Naive B cell (primary cell): ENCODE results near the gene OVOL2. TPM values are rescaled to one million over a fixed set of nuclear protein-coding genes. Genes with fewer than 3 reads are reported as not detected.

Experiments used
- ATAC-seq, 2 donors: fragments of 150-1000 bp; cut with Tn5 transposase; 2 replicates each; pipeline ENCODE4 v1.10.0; 2021; ENCODE audit warnings: low read depth in 2 of 2, mild to moderate bottlenecking in 2 of 2, moderate library complexity in 2 of 2
- DNase-seq: peaks from one replicate; pipeline ENCODE4 v3.0.0; 2022
- H3K27ac Mint-ChIP-seq, 6 donors: one replicate each; pipeline ENCODE4 v1.8.0; 2020 to 2022; ENCODE audit warnings: mild to moderate bottlenecking in 6 of 6, mixed read lengths in 6 of 6, moderate library complexity in 5 of 6, inconsistent platforms in 2 of 6
- H3K27me3 Mint-ChIP-seq, 3 donors: one replicate each; pipeline ENCODE4 v1.8.0; 2021 to 2022; ENCODE audit warnings: mixed read lengths in 3 of 3, mild to moderate bottlenecking in 1 of 3
- H3K36me3 Mint-ChIP-seq, 2 donors: one replicate each; pipeline ENCODE4 v1.8.0; 2020 to 2022; ENCODE audit warnings: mixed read lengths in 2 of 2, inconsistent platforms in 1 of 2, mild to moderate bottlenecking in 1 of 2
- H3K4me1 Mint-ChIP-seq, 3 donors: one replicate each; pipeline ENCODE4 v1.8.0; 2020 to 2022; ENCODE audit warnings: mixed read lengths in 3 of 3, inconsistent platforms in 1 of 3, mild to moderate bottlenecking in 1 of 3, moderate library complexity in 1 of 3
- H3K4me3 Mint-ChIP-seq, 8 donors: one replicate each; pipeline ENCODE4 v1.8.0; 2020 to 2022; ENCODE audit warnings: mild to moderate bottlenecking in 8 of 8, mixed read lengths in 8 of 8, moderate library complexity in 8 of 8, inconsistent platforms in 2 of 8
- H3K9me3 Mint-ChIP-seq, 7 donors: one replicate each; pipeline ENCODE4 v1.8.0; 2020 to 2022; ENCODE audit warnings: mixed read lengths in 7 of 7, mild to moderate bottlenecking in 5 of 7, inconsistent platforms in 2 of 7, moderate library complexity in 1 of 7
- polyA plus RNA-seq, 6 donors: library from polyadenylated mRNA; unstranded; fragments of 300-500 nt; fragmentation: Illumina TruSeq; gene quantifications; one replicate each; pipeline ENCODE4 v1.2.3, GENCODE V29; 2021; ENCODE audit warnings: low read depth in 6 of 6

The OVOL2 gene
- polyA plus RNA-seq, 6 donors from 2014 or later: not detected

DNA sequence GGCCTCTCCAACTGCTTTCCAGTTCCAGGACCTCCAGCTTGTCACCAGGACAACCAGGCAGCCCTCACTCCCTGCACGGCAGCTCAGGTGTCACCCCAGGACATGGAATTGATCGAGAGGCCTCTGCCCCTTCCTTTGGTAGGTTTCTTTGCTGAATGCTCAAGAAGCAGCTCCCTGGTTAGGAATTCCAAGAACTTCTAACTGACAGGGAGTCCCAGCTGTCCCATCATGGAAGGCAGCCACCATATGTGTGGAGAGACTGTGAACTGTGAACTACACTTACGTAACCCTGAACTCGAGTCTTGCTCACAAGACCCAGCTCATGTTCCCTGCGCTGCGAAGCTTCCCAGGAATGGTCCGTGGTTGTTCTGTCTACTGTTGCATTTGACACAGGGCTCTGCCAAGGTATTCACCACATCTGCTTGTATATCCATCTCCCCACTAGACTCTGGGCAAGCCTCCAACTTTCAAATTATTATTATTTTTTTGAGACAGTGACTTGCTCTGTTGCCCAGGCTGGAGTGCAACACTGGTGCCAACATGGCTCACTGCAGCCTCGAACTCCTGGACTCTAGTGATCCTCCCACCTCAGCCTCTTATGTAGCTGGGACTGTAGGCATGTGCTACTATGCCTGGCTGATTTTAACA, 53.2 kb downstream of the OVOL2 start:
- Mint-ChIP-seq H3K27me3 (no peaks in the 10 kb centered on the region), H3K4me1 (peaks cover 24 to 46% (median 30%) of the 10 kb centered on the region in 3 donors), H3K9me3 (no peaks in the 10 kb centered on the region), H3K4me3 (peak overlapping the region; percentile 58 to 91 (median 78)), H3K36me3 (no peaks in the 10 kb centered on the region), H3K27ac (peak overlapping the region; percentile 89 to 99 (median 94))
- DNase-seq (no peak), ATAC-seq (no peak)

DNA sequence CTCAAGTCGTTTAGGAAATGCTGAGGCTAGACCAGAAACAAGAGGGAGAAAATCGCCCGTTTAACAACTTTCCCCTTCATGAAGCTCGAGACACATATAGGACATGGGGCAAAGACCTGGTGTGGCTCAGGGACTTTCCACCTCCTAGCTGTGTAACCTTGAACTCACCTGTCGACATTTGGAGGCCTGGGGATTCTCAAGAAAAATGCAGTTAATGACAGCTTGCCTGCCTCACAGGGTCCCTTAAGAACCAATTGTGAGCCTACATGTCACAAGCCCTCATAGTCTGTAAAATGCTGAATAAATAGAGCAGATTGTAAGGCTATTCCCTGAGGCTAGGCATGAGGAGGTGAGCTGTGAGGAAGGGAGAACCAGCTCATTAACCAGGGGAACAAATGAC, 53.8 kb downstream of the OVOL2 start:
- Mint-ChIP-seq H3K36me3 (no peaks in the 10 kb centered on the region), H3K27me3 (no peaks in the 10 kb centered on the region), H3K4me1 (peaks cover 24 to 46% (median 30%) of the 10 kb centered on the region in 3 donors), H3K4me3 (peak overlapping the region; percentile 58 to 91 (median 78)), H3K27ac (peak overlapping the region; percentile 89 to 97 (median 94)), H3K9me3 (no peaks in the 10 kb centered on the region)
- DNase-seq (peak; percentile 39), ATAC-seq (peak; percentile 71 to 76)

DNA sequence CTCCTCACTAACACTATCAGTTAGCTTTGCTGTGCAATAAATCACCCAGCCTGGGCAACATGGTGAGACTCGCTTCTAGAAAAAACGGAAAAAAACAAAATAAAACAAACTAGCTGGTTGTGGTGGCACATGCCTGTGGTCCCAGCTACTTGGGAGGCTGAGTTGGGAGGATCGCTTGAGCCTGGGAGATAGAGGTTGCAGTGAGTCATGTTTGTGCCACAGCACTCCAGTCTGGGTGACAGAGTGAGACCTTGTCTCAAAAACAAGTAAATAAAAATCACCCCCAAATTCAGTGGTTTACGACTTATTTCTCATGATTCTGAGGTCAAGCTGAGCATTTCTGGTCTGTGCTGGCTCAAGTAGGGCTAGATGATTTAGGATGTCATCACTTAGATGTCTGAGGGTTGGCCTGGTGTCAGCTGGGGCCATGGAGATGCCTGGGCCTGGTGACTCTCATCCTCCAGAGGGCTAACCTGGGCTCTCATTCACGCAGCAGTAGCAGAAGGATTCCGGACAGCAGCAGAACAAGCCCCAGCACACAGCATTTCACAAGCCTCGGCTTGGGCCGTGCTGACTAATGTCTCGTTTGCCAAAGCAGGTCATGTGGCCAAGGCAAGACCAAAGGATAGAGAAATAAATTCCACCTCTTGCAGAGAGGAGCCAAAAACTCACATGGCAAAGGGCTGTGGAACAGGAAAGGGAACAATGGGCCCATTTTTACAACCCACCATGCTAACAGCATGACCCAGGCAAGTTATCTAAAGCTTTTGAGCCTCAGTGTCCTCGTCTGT, 56.4 kb downstream of the OVOL2 start:
- Mint-ChIP-seq H3K4me1 (peaks cover 28 to 68% (median 46%) of the 10 kb centered on the region in 3 donors), H3K4me3 (no peak overlapping the region), H3K27me3 (no peaks in the 10 kb centered on the region), H3K9me3 (no peaks in the 10 kb centered on the region), H3K36me3 (no peaks in the 10 kb centered on the region), H3K27ac (peak overlapping the region in 3 of 6 donors; percentile 12 to 42 (median 22))
- ATAC-seq (no peak), DNase-seq (no peak)

DNA sequence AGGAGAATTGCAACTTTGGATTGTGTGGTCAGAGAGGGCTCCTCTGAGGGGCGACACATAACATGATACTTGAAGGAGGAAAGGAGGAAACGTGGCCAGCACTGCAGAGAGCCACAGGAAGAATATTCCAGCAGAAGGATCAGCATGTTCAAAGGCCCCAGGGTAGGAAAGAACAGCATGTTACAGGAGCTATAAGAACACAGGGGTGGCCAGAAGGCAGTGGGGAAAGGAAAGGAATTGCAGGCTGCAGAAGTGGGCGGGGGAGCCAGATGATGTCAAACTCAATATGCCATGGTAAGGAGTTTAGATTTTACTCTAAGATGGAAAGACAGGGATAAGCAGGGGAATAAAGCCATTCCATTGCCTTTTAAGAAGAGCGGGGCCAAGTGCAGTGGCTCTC, 58.1 kb downstream of the OVOL2 start:
- Mint-ChIP-seq H3K27ac (peak overlapping the region in 2 of 6 donors; percentile 40 to 43), H3K4me3 (peak overlapping the region in 1 of 8 donors; percentile 5), H3K27me3 (no peaks in the 10 kb centered on the region), H3K4me1 (peaks cover 21 to 61% (median 37%) of the 10 kb centered on the region in 3 donors), H3K36me3 (no peaks in the 10 kb centered on the region), H3K9me3 (no peaks in the 10 kb centered on the region)
- no peak for DNase-seq
- no peak for ATAC-seq

DNA sequence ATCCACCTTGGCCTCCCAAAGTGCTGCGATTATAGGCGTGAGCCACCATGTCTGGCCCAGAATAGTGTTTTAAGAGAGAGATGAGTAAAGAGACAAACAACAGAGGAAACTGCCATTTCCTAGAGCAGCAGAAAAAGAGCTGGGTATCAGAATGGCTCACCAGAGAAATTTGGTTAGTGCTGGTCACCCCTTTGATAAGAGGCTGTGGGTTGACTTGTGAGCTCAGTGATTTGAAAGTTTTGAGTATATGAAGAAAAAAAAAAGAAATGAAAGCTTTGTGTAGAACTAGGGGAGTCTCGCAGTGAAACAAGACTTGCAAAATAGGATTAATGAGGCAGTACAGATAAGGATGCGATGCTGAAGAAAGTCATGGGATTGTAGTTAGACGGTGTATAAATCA, 59.3 kb downstream of the OVOL2 start:
- Mint-ChIP-seq H3K27ac (peak overlapping the region in 3 of 6 donors; percentile 3 to 64 (median 27)), H3K4me1 (peaks cover 14 to 50% (median 28%) of the 10 kb centered on the region in 3 donors), H3K27me3 (no peaks in the 10 kb centered on the region), H3K4me3 (no peak overlapping the region), H3K9me3 (no peaks in the 10 kb centered on the region), H3K36me3 (no peaks in the 10 kb centered on the region)
- DNase-seq (no peak), ATAC-seq (no peak)

DNA sequence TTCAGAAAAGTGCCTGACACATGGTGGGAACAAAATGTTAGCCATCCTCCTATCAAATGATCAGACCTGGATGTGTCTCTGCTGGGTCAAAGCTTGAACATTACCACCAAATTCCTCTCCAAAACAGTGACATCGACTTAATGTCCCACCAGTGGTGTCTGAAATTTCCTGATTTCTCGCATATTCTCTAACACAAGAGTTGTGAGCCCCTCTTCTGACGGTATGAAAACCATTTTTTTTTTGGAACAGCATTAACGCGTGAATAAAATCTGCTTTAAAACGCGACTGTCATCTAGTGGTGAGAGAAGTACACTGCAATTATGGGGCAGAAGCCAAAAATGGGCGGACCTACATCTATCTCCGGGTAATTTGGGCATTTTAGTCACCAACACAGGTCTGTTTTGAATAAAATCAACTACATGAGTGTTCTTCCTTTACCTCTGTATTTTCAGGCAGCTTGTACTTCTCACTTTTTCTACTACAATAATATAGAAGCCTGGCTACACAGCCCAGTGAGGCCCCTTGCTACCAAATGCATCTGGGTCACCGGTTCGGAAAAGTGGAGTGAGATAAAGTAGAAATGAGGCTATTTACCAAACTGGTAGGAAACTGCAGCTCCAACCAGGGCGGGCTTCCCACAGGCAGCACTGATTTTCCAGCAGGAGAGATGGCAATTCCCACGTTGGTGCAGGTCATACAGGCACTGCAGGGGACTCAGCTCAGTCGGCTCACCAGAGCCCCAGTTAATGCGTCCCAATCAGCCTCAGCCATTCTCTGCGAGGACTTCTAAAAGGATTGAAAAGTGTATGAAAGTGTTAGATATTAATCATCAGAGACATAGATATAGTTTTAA, 61.5 kb downstream of the OVOL2 start:
- Mint-ChIP-seq H3K36me3 (no peaks in the 10 kb centered on the region), H3K9me3 (no peaks in the 10 kb centered on the region), H3K4me3 (peak overlapping the region in 3 of 8 donors; percentile 3 to 26 (median 20)), H3K27ac (peak overlapping the region in 1 of 6 donors; percentile 22), H3K27me3 (no peaks in the 10 kb centered on the region), H3K4me1 (peaks cover 14 to 35% (median 23%) of the 10 kb centered on the region in 3 donors)
- ATAC-seq (peak; percentile 73 to 81), DNase-seq (peak; percentile 54)

DNA sequence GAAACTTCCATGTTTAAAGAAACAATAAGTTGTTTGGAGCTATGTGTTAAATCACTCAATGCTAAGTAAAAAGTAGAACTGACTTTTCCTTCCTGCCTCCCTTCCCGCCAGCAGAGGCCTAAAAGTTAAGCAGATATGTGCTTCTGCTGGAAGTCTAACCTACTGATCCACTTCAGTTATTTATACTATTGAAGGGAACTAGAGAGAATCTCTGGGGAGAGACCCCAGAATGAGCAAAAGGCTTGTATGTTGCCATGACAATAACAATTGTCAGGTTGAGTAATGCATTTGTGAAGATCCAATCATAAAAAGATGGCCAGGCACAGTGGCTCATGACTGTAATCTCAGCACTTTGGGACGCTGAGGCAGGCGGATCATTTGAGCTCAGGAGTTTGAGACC, 64.2 kb downstream of the OVOL2 start:
- H3K27me3 Mint-ChIP-seq: no peaks in the 10 kb centered on the region
- H3K27ac Mint-ChIP-seq: no peak overlapping the region
- peaks cover 0 to 4% of the 10 kb centered on the region in 2 donors for H3K36me3 Mint-ChIP-seq

DNA sequence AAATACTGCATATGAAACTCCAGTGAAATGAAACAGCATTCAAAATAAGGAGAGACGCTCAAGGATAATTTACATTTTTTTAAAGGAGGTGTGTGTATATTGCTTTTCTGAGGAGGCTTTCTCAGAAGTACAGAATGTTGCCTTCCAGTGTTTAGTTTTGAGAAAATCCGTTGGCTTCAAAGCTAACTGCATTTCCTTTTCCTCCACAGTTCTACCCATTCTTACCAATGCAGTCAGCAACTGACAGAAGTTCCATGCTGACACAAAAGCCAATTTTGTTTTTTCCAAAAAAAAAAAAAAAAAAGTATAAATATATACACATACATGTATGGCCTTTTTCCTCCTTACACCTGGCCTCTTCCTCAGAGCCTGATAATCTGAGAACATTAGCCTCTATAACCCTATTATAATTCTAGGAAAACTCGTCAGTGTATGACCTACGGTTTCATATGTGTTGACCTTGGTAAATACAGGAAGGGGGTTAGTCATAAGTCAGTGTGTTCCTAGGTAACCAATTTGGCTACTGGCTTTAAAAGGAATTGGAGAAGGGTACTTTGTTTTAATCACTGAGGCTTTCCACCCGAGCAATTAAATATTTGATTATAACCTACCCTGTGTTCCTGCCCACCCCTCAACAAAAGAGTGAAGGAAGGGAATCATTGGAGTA, 64.7 kb downstream of the OVOL2 start:
- no peak overlapping the region for H3K4me3 Mint-ChIP-seq
- ATAC-seq (no peak), DNase-seq (no peak)
- peaks cover 0 to 4% of the 10 kb centered on the region in 2 donors for H3K36me3 Mint-ChIP-seq
- no peaks in the 10 kb centered on the region for H3K9me3 Mint-ChIP-seq
- peaks cover 10 to 23% (median 15%) of the 10 kb centered on the region in 3 donors for H3K4me1 Mint-ChIP-seq
- H3K27me3 Mint-ChIP-seq: no peaks in the 10 kb centered on the region
- peak overlapping the region in 1 of 6 donors; percentile 54 for H3K27ac Mint-ChIP-seq

More for the DNA sequence above, 64.2 kb downstream of the OVOL2 start:
- DNase-seq: no peak
- H3K9me3 Mint-ChIP-seq: no peaks in the 10 kb centered on the region
- peaks cover 10 to 28% (median 21%) of the 10 kb centered on the region in 3 donors for H3K4me1 Mint-ChIP-seq
- H3K4me3 Mint-ChIP-seq: no peak overlapping the region
- ATAC-seq: no peak

DNA sequence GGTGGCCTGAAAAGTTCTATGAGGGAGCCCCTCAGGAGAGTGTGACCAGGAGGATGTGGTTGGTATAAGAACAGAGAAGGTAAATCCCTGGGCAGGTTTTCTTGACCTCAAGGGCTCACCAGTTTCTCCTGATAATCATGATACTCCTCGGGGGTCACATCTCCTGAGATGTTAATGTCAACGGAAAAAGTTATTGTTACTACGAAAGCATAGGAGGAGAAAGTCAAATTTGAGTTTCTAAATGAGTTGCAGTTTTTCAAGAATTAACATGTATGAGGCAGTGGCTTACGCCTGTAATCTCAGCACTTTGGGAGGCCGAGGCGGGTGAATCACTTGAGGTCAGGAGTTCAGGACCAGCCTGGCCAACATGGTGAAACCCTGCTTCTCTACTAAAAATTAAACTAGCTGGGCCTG, 65.5 kb downstream of the OVOL2 start:
- no peak overlapping the region for H3K4me3 Mint-ChIP-seq
- DNase-seq (no peak), ATAC-seq (no peak)
- H3K36me3 Mint-ChIP-seq: peaks cover 0 to 8% of the 10 kb centered on the region in 2 donors
- H3K4me1 Mint-ChIP-seq: peaks cover 6 to 18% (median 14%) of the 10 kb centered on the region in 3 donors
- no peaks in the 10 kb centered on the region for H3K9me3 Mint-ChIP-seq
- peak overlapping the region in 1 of 6 donors; percentile 94 for H3K27ac Mint-ChIP-seq
- H3K27me3 Mint-ChIP-seq: no peaks in the 10 kb centered on the region

DNA sequence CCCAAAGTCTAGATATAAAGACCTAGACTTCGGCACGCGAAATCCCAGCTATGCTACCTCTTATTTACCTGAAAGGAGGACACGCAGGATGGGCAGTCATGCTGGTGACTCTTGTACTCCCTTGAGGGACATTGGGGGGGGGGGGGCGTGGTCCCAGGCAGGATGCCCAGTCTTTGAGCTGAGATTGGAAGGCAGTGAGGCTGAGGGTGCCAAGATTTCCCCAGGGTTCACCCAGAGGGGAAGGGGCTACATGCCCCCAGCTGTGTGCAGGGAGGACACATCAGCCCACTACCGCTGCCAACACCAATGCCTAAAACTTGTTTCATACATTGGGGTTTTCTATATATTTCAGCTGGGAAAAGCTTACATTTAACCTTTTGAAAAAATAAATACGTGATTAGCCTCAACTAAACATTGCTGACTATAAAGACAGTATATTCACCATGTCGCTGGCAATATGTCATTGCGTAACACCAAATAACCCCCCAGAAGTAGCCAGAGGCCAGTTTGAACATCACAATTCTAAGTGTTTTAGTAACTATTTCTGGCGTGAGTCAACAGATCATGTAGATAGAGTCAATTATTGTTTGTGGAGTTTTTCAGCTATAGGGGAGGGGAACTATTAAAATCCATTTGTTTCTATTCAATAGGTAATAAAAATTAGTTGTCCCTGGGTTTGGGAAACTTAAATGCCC, 67.3 kb downstream of the OVOL2 start:
- Mint-ChIP-seq H3K4me1 (peaks cover 0 to 5% (median 3%) of the 10 kb centered on the region in 3 donors), H3K36me3 (peaks cover 0 to 8% of the 10 kb centered on the region in 2 donors), H3K27me3 (no peaks in the 10 kb centered on the region), H3K9me3 (no peaks in the 10 kb centered on the region), H3K4me3 (no peak overlapping the region), H3K27ac (peak overlapping the region in 1 of 6 donors; percentile 30)
- no peak for DNase-seq
- no peak for ATAC-seq

DNA sequence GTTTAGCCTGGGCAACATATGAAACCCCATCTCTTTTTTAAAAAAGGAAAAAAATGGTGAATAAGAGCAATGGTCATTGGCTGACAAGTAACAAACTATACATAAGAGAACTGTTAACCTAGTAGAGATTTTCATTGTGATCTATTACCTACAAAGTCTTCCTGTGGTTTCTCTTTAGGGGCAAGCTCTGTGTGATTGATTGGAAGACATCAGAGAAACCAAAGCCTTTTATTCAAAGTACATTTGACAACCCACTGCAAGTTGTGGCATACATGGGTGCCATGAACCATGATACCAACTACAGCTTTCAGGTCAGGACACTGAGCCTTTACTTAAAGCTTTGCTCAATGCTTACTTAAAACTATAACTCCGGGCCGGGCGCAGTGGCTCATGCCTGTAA, 69.7 kb downstream of the OVOL2 start:
- DNase-seq (no peak), ATAC-seq (no peak)
- Mint-ChIP-seq H3K4me1 (peaks cover 6 to 14% (median 13%) of the 10 kb centered on the region in 3 donors), H3K27ac (peak overlapping the region in 1 of 6 donors; percentile 44), H3K4me3 (peak overlapping the region in 1 of 8 donors; percentile 5), H3K9me3 (no peaks in the 10 kb centered on the region), H3K27me3 (no peaks in the 10 kb centered on the region), H3K36me3 (peaks cover 3 to 8% of the 10 kb centered on the region in 2 donors)

DNA sequence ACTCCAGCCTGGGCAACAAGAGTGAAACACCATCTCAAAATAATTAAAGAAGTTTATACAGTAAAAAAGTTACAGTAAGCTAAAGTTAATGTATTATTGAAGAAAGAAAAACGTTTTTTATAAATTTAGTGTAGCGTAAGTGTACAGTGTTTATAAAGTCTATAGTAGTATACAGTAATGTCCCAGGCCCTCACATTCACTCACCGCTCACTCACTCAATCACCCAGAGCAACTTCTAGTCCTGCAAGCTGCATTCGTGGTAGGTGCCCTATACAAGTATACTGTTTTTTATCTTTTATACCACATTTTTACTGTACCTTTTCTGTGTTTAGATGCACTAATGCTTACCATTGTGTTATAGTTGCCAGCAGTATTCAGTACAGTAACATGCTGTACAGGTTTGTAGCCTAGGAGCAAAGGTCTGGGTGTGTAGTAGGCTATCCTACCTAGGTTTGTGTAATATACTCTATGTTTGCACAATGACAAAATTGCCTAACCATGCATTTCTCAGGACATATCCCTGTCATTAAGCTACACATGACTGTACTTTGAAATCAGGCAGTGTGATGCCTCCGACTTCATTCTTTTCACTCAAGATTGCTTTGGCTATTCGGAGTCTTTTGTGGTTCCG, 72.2 kb downstream of the OVOL2 start:
- ATAC-seq (no peak), DNase-seq (no peak)
- peaks cover 5 to 15% of the 10 kb centered on the region in 2 donors for H3K36me3 Mint-ChIP-seq
- H3K4me3 Mint-ChIP-seq: no peak overlapping the region
- peaks cover 13 to 23% (median 23%) of the 10 kb centered on the region in 3 donors for H3K4me1 Mint-ChIP-seq
- no peaks in the 10 kb centered on the region for H3K9me3 Mint-ChIP-seq
- H3K27ac Mint-ChIP-seq: no peak overlapping the region
- no peaks in the 10 kb centered on the region for H3K27me3 Mint-ChIP-seq
